Left ventricle myocardium inferior (tissue), 1 donor: ENCODE measurements around the gene PNKP. TPM values are rescaled to one million over a fixed set of nuclear protein-coding genes. Genes with fewer than 3 reads are reported as not detected.

Source experiments
- DNase-seq: peaks from one replicate; pipeline ENCODE4 v3.0.0-alpha.2; 2020
- H3K27ac ChIP-seq: fragments of 200-600 bp; replicated peaks from 2 replicates; pipeline ENCODE4 v1.8.0; 2021
- H3K27me3 ChIP-seq: fragments of 200-600 bp; 2 replicates; pipeline ENCODE4 v1.8.0; 2021; ENCODE audit warnings: low read depth
- H3K36me3 ChIP-seq: fragments of 200-600 bp; 2 replicates; pipeline ENCODE4 v1.8.0; 2021
- H3K4me1 ChIP-seq: fragments of 200-600 bp; 2 replicates; pipeline ENCODE4 v1.8.0; 2021
- H3K4me3 ChIP-seq: fragments of 200-600 bp; 2 replicates; pipeline ENCODE4 v1.8.0; 2021; ENCODE audit warnings: mild to moderate bottlenecking, moderate library complexity
- H3K9me3 ChIP-seq: fragments of 200-600 bp; replicated peaks from 2 replicates; pipeline ENCODE4 v1.8.0; 2021
- CTCF ChIP-seq: fragments of 200-600 bp; IDR thresholded peaks from 2 replicates; pipeline ENCODE4 v1.8.0; 2021; ENCODE audit warnings: antibody characterized with exemption, mild to moderate bottlenecking, borderline replicate concordance
- intact Hi-C: fragments of 100-400 bp; cut with micrococcal nuclease; formaldehyde crosslinking; loops from one replicate; pipeline ENCODE4 v1.11.0; 2022
- total RNA-seq: library from RNA; stranded (reverse); fragmentation: NEBNext Ultra II Directional; extraction: Animal tissue kit (Norgen Biotek cat#: 25700); gene quantifications from one replicate; pipeline ENCODE4 v1.2.1, GENCODE V29; 2021
- donor health status: DM: no; HTN: yes; CAD: no; lungs with severe emphysema.

The PNKP gene
- total RNA-seq, 1 donor from 2014 or later: 45.1 TPM

- DNase-seq: no peak
- Histone ChIP-seq H3K36me3 (peaks cover 78% of the 10 kb centered on the region), H3K27ac (no peak overlapping the region), H3K9me3 (no peaks in the 10 kb centered on the region), H3K4me3 (no peak overlapping the region), H3K27me3 (no peaks in the 10 kb centered on the region), H3K4me1 (peaks cover 37% of the 10 kb centered on the region)
- intact Hi-C loops: no loop called here
- no peak for TF ChIP-seq CTCF
These were observed 10.1 kb downstream of the PNKP start for GRCh38 chr19:49857061-49857837.

- TF ChIP-seq CTCF: no peak
- no peaks in the 10 kb centered on the region for H3K27me3 ChIP-seq
- no peaks in the 10 kb centered on the region for H3K9me3 ChIP-seq
- no peak overlapping the region for H3K27ac ChIP-seq
- DNase-seq: no peak
- peaks cover 44% of the 10 kb centered on the region for H3K4me1 ChIP-seq
- intact Hi-C loops: no loop called here
- H3K4me3 ChIP-seq: no peak overlapping the region
- peaks cover 71% of the 10 kb centered on the region for H3K36me3 ChIP-seq
These were observed 10.8 kb downstream of the PNKP start for GRCh38 chr19:49856574-49857021.

- DNase-seq: no peak
- H3K9me3 ChIP-seq: no peaks in the 10 kb centered on the region
- no peak for TF ChIP-seq CTCF
These were observed 11.5 kb downstream of the PNKP start for GRCh38 chr19:49855676-49856573.

GRCh38 chr19:49855277-49855675, 12.1 kb downstream of the PNKP start:
- Histone ChIP-seq H3K27me3 (no peaks in the 10 kb centered on the region), H3K4me3 (no peak overlapping the region), H3K27ac (no peak overlapping the region), H3K9me3 (no peaks in the 10 kb centered on the region), H3K36me3 (peaks cover 58% of the 10 kb centered on the region), H3K4me1 (peaks cover 37% of the 10 kb centered on the region)
- no peak for DNase-seq
- no peak for TF ChIP-seq CTCF
- intact Hi-C loops: no loop called here

More at GRCh38 chr19:49855676-49856573, 11.5 kb downstream of the PNKP start:
- H3K4me3 ChIP-seq: no peak overlapping the region
- no peaks in the 10 kb centered on the region for H3K27me3 ChIP-seq
- intact Hi-C loops: no loop called here
- H3K36me3 ChIP-seq: peaks cover 65% of the 10 kb centered on the region
- H3K4me1 ChIP-seq: peaks cover 38% of the 10 kb centered on the region
- no peak overlapping the region for H3K27ac ChIP-seq

- Histone ChIP-seq H3K4me3 (no peak overlapping the region), H3K36me3 (peaks cover 52% of the 10 kb centered on the region), H3K4me1 (peaks cover 44% of the 10 kb centered on the region), H3K9me3 (no peaks in the 10 kb centered on the region), H3K27ac (no peak overlapping the region), H3K27me3 (no peaks in the 10 kb centered on the region)
- TF ChIP-seq CTCF: no peak
- intact Hi-C loops: no loop called here
- DNase-seq: no peak
These were observed 12.8 kb downstream of the PNKP start for GRCh38 chr19:49854378-49855263.
